Measurements from ENCODE around the gene UBAC1.

UBAC1 gene

GRCh38 chr9:135982499-135983207 is 21.5 kb upstream of the UBAC1 start:
- H3K9ac ChIP-seq (ENCODE audit: low read length), result no peak overlapping the region
- H3K4me1 ChIP-seq (ENCODE audit: control insufficient read depth, insufficient read depth, low read length), result no peaks in the 10 kb centered on the region
- H3K4me3 ChIP-seq (ENCODE audit: low read length), result no peak overlapping the region
- H3K27ac ChIP-seq (ENCODE audit: low read depth, low read length), result no peak overlapping the region
- H3K36me3 ChIP-seq (ENCODE audit: control insufficient read depth, insufficient read depth, low read length), result no peaks in the 10 kb centered on the region
- peaks cover 7% of the 10 kb centered on the region for H3K27me3 ChIP-seq (ENCODE audit: control insufficient read depth, insufficient read depth, low read length)

GRCh38 chr9:135980926-135981630 is 19.9 kb upstream of the UBAC1 start:
- Histone ChIP-seq H3K27me3 (ENCODE audit: control insufficient read depth, insufficient read depth, low read length) (peaks cover 7% of the 10 kb centered on the region), H3K27ac (ENCODE audit: low read depth, low read length) (no peak overlapping the region), H3K4me1 (ENCODE audit: control insufficient read depth, insufficient read depth, low read length) (no peaks in the 10 kb centered on the region)

GRCh38 chr9:135979547-135980166 is 18.5 kb upstream of the UBAC1 start:
- no peak overlapping the region for H3K9ac ChIP-seq (ENCODE audit: low read length)
- no peak overlapping the region for H3K27ac ChIP-seq (ENCODE audit: low read depth, low read length)
- H3K4me1 ChIP-seq (ENCODE audit: control insufficient read depth, insufficient read depth, low read length), result no peaks in the 10 kb centered on the region
- H3K4me3 ChIP-seq (ENCODE audit: low read length), result no peak overlapping the region
- H3K27me3 ChIP-seq (ENCODE audit: control insufficient read depth, insufficient read depth, low read length), result peaks cover 5% of the 10 kb centered on the region
- H3K36me3 ChIP-seq (ENCODE audit: control insufficient read depth, insufficient read depth, low read length), result no peaks in the 10 kb centered on the region

More at GRCh38 chr9:135980926-135981630, 19.9 kb upstream of the UBAC1 start:
- H3K9ac ChIP-seq (ENCODE audit: low read length), result no peak overlapping the region
- H3K36me3 ChIP-seq (ENCODE audit: control insufficient read depth, insufficient read depth, low read length), result no peaks in the 10 kb centered on the region
- H3K4me3 ChIP-seq (ENCODE audit: low read length), result no peak overlapping the region

- Histone ChIP-seq H3K27ac (ENCODE audit: low read depth, low read length) (no peak overlapping the region), H3K36me3 (ENCODE audit: control insufficient read depth, insufficient read depth, low read length) (no peaks in the 10 kb centered on the region), H3K27me3 (ENCODE audit: control insufficient read depth, insufficient read depth, low read length) (peaks cover 5% of the 10 kb centered on the region), H3K9ac (ENCODE audit: low read length) (no peak overlapping the region), H3K4me1 (ENCODE audit: control insufficient read depth, insufficient read depth, low read length) (no peaks in the 10 kb centered on the region), H3K4me3 (ENCODE audit: low read length) (no peak overlapping the region)
Measured at GRCh38 chr9:135978642-135979546, 17.7 kb upstream of the UBAC1 start.

GRCh38 chr9:135976944-135977343 is 15.8 kb upstream of the UBAC1 start:
- H3K4me1 ChIP-seq (ENCODE audit: control insufficient read depth, insufficient read depth, low read length), result no peaks in the 10 kb centered on the region
- peaks cover 5% of the 10 kb centered on the region for H3K27me3 ChIP-seq (ENCODE audit: control insufficient read depth, insufficient read depth, low read length)
- H3K27ac ChIP-seq (ENCODE audit: low read depth, low read length), result no peak overlapping the region
- no peak overlapping the region for H3K9ac ChIP-seq (ENCODE audit: low read length)
- no peak overlapping the region for H3K4me3 ChIP-seq (ENCODE audit: low read length)
- H3K36me3 ChIP-seq (ENCODE audit: control insufficient read depth, insufficient read depth, low read length), result no peaks in the 10 kb centered on the region

GRCh38 chr9:135976531-135976930 is 15.4 kb upstream of the UBAC1 start:
- H3K36me3 ChIP-seq (ENCODE audit: control insufficient read depth, insufficient read depth, low read length), result no peaks in the 10 kb centered on the region
- H3K27me3 ChIP-seq (ENCODE audit: control insufficient read depth, insufficient read depth, low read length), result peaks cover 5% of the 10 kb centered on the region
- H3K27ac ChIP-seq (ENCODE audit: low read depth, low read length), result no peak overlapping the region
- H3K4me1 ChIP-seq (ENCODE audit: control insufficient read depth, insufficient read depth, low read length), result no peaks in the 10 kb centered on the region
- H3K9ac ChIP-seq (ENCODE audit: low read length), result no peak overlapping the region
- no peak overlapping the region for H3K4me3 ChIP-seq (ENCODE audit: low read length)

GRCh38 chr9:135975834-135976233 is 14.7 kb upstream of the UBAC1 start:
- Histone ChIP-seq H3K27ac (ENCODE audit: low read depth, low read length) (no peak overlapping the region), H3K4me3 (ENCODE audit: low read length) (no peak overlapping the region), H3K9ac (ENCODE audit: low read length) (no peak overlapping the region), H3K4me1 (ENCODE audit: control insufficient read depth, insufficient read depth, low read length) (no peaks in the 10 kb centered on the region), H3K36me3 (ENCODE audit: control insufficient read depth, insufficient read depth, low read length) (no peaks in the 10 kb centered on the region), H3K27me3 (ENCODE audit: control insufficient read depth, insufficient read depth, low read length) (peaks cover 5% of the 10 kb centered on the region)

- Histone ChIP-seq H3K27ac (ENCODE audit: low read depth, low read length) (no peak overlapping the region), H3K36me3 (ENCODE audit: control insufficient read depth, insufficient read depth, low read length) (no peaks in the 10 kb centered on the region), H3K27me3 (ENCODE audit: control insufficient read depth, insufficient read depth, low read length) (no peaks in the 10 kb centered on the region), H3K4me3 (ENCODE audit: low read length) (no peak overlapping the region), H3K4me1 (ENCODE audit: control insufficient read depth, insufficient read depth, low read length) (no peaks in the 10 kb centered on the region), H3K9ac (ENCODE audit: low read length) (no peak overlapping the region)
Measured at GRCh38 chr9:135974220-135974573, 13.0 kb upstream of the UBAC1 start.

GRCh38 chr9:135973277-135974219 is 12.4 kb upstream of the UBAC1 start:
- Histone ChIP-seq H3K4me3 (ENCODE audit: low read length) (no peak overlapping the region), H3K27me3 (ENCODE audit: control insufficient read depth, insufficient read depth, low read length) (no peaks in the 10 kb centered on the region), H3K4me1 (ENCODE audit: control insufficient read depth, insufficient read depth, low read length) (no peaks in the 10 kb centered on the region)

GRCh38 chr9:135971892-135972291 is 10.7 kb upstream of the UBAC1 start:
- H3K4me1 ChIP-seq (ENCODE audit: control insufficient read depth, insufficient read depth, low read length), result no peaks in the 10 kb centered on the region
- H3K27ac ChIP-seq (ENCODE audit: low read depth, low read length), result no peak overlapping the region
- no peaks in the 10 kb centered on the region for H3K36me3 ChIP-seq (ENCODE audit: control insufficient read depth, insufficient read depth, low read length)
- no peak overlapping the region for H3K4me3 ChIP-seq (ENCODE audit: low read length)
- no peak overlapping the region for H3K9ac ChIP-seq (ENCODE audit: low read length)
- H3K27me3 ChIP-seq (ENCODE audit: control insufficient read depth, insufficient read depth, low read length), result no peaks in the 10 kb centered on the region

More at GRCh38 chr9:135973277-135974219, 12.4 kb upstream of the UBAC1 start:
- Histone ChIP-seq H3K27ac (ENCODE audit: low read depth, low read length) (no peak overlapping the region), H3K9ac (ENCODE audit: low read length) (no peak overlapping the region), H3K36me3 (ENCODE audit: control insufficient read depth, insufficient read depth, low read length) (no peaks in the 10 kb centered on the region)

- no peak overlapping the region for H3K9ac ChIP-seq (ENCODE audit: low read length)
- no peaks in the 10 kb centered on the region for H3K36me3 ChIP-seq (ENCODE audit: control insufficient read depth, insufficient read depth, low read length)
- H3K4me1 ChIP-seq (ENCODE audit: control insufficient read depth, insufficient read depth, low read length), result no peaks in the 10 kb centered on the region
- no peaks in the 10 kb centered on the region for H3K27me3 ChIP-seq (ENCODE audit: control insufficient read depth, insufficient read depth, low read length)
- H3K27ac ChIP-seq (ENCODE audit: low read depth, low read length), result no peak overlapping the region
- H3K4me3 ChIP-seq (ENCODE audit: low read length), result no peak overlapping the region
Measured at GRCh38 chr9:135971111-135971766, 10.1 kb upstream of the UBAC1 start.
